ENCODE results near the gene IGF2.

DNA sequence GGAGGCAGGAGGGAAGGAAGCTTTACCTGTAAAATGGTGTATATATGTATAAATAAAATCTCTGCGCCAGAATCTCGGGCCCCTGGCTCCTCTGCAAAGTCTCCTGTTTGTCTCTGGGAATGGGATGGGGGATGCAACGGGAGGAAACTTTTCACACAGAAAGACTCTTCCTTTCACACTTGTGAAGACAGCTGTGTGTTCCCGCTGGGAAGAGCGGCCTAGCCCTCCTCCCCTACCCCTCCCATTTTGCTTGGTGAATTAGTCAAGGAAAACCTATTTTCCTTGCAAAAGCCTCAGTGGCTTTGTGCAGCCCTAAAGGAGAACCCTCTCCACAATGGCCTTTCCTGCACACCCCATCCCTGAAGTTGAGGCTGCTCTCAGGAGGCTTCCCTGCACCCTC, 9.4 kb upstream of the IGF2 start:
- TF ChIP-seq, protein P1, sequence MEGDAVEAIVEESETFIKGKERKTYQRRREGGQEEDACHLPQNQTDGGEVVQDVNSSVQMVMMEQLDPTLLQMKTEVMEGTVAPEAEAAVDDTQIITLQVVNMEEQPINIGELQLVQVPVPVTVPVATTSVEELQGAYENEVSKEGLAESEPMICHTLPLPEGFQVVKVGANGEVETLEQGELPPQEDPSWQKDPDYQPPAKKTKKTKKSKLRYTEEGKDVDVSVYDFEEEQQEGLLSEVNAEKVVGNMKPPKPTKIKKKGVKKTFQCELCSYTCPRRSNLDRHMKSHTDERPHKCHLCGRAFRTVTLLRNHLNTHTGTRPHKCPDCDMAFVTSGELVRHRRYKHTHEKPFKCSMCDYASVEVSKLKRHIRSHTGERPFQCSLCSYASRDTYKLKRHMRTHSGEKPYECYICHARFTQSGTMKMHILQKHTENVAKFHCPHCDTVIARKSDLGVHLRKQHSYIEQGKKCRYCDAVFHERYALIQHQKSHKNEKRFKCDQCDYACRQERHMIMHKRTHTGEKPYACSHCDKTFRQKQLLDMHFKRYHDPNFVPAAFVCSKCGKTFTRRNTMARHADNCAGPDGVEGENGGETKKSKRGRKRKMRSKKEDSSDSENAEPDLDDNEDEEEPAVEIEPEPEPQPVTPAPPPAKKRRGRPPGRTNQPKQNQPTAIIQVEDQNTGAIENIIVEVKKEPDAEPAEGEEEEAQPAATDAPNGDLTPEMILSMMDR (IDR thresholded peaks at IDR 0.05; ENCODE audit: insufficient read depth, low read length): no peak
- TF ChIP-seq GABPA (IDR thresholded peaks at IDR 0.05; ENCODE audit: low read depth): no peak
- TF ChIP-seq, protein P2, sequence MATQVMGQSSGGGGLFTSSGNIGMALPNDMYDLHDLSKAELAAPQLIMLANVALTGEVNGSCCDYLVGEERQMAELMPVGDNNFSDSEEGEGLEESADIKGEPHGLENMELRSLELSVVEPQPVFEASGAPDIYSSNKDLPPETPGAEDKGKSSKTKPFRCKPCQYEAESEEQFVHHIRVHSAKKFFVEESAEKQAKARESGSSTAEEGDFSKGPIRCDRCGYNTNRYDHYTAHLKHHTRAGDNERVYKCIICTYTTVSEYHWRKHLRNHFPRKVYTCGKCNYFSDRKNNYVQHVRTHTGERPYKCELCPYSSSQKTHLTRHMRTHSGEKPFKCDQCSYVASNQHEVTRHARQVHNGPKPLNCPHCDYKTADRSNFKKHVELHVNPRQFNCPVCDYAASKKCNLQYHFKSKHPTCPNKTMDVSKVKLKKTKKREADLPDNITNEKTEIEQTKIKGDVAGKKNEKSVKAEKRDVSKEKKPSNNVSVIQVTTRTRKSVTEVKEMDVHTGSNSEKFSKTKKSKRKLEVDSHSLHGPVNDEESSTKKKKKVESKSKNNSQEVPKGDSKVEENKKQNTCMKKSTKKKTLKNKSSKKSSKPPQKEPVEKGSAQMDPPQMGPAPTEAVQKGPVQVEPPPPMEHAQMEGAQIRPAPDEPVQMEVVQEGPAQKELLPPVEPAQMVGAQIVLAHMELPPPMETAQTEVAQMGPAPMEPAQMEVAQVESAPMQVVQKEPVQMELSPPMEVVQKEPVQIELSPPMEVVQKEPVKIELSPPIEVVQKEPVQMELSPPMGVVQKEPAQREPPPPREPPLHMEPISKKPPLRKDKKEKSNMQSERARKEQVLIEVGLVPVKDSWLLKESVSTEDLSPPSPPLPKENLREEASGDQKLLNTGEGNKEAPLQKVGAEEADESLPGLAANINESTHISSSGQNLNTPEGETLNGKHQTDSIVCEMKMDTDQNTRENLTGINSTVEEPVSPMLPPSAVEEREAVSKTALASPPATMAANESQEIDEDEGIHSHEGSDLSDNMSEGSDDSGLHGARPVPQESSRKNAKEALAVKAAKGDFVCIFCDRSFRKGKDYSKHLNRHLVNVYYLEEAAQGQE (IDR thresholded peaks at IDR 0.05; ENCODE audit: insufficient replicate concordance, low read depth): no peak
- no peak for TF ChIP-seq SPI1 (IDR thresholded peaks at IDR 0.05; ENCODE audit: borderline replicate concordance, low read depth)

Data from HL-60 (cell line).